Measurements from ENCODE around the gene LARGE1. TPM values are rescaled to one million over a fixed set of nuclear protein-coding genes. Genes with fewer than 3 reads are reported as not detected.
A peak's percentile ranks its signal among the peaks of the same experiment; 100 is the strongest.

Gene LARGE1
- total and polyA plus RNA-seq, 2 of the 4 experiments (the other 2 are of a cell fraction) = 6.2 to 12.4 TPM

DNA sequence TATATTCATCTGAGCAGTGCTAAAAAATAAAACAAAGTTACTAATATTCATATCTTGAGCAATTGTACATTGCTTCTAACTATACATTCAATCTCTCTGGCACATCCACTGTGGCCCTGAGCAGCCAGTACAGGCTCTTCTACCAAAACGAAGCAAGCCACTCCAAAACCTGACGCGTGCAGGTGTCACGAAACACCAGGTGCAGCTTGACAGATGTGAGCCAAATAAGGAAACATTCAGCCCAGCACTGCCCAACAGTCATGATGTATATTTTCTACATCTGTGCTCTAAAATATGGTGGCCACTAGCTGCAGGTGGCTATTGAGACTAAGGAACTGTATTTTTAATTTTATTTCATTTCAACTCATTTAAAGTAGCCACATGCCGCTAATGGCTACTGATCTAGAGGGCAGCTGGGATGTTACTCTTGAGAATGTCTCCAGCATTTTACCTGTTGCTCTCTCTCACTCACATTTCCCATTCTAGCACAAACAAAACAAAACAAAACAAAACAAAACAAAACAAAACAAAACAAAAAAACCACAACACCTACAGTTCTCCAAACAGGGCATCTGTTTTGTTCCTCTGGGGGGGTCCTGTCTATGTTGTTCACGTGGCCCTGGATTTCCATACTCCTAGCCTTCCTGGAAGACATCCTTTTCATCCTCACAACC is 77.7 kb downstream of the LARGE1 start:
- Histone ChIP-seq H2AFZ (replicated peaks; ENCODE audit: low read length, poor library complexity) (no peak overlapping the region), H3K36me3 (ENCODE audit: control insufficient read depth, insufficient read depth, low read length) (no peaks in the 10 kb centered on the region), H3K9me3 (ENCODE audit: control insufficient read depth, insufficient read depth, low read length) (no peaks in the 10 kb centered on the region), H3K4ac (ENCODE audit: low read depth, low read length) (0 out of 2 replicates have a peak overlapping the region, but pooled peaks have one; percentile 25), H2BK20ac (ENCODE audit: low read depth, low read length) (no peak overlapping the region), H3K4me1 (ENCODE audit: control insufficient read depth, insufficient read depth, low read length) (peaks cover 11% of the 10 kb centered on the region), H3K9ac (ENCODE audit: low read depth, low read length) (no peak overlapping the region), H4K20me1 (ENCODE audit: insufficient read depth, low read length) (peaks cover 4% of the 10 kb centered on the region; the same call in 1 of the 2 replicates), H4K91ac (ENCODE audit: insufficient read depth, low read depth, low read length) (no peak overlapping the region), H3K9me1 (ENCODE audit: insufficient read depth, low read length) (peaks cover 14% of the 10 kb centered on the region), H2BK15ac (ENCODE audit: low read depth, low read length) (no peak overlapping the region), H3K4me3 (ENCODE audit: insufficient read depth, low read depth, low read length) (no peak overlapping the region), H2AK9ac (replicated peaks; ENCODE audit: low read depth, low read length, poor library complexity) (no peak overlapping the region), H3K79me1 (ENCODE audit: low read depth in 1 of 2, low read length in 2 of 2) (peaks cover 10 to 42% of the 10 kb centered on the region in 2 experiments), H3K18ac (ENCODE audit: low read depth, low read length) (no peak overlapping the region), H2BK5ac (ENCODE audit: low read depth, low read length, poor library complexity, severe bottlenecking) (no peak overlapping the region), H2AK5ac (ENCODE audit: low read depth, low read length) (no peak overlapping the region), H3K27me3 (ENCODE audit: control insufficient read depth, insufficient read depth, low read length) (no peaks in the 10 kb centered on the region), H2BK120ac (ENCODE audit: low read depth, low read length) (no peak overlapping the region), H3K23ac (ENCODE audit: low read depth, low read length) (no peak overlapping the region), H4K8ac (ENCODE audit: low read depth in 2 of 2, low read length in 2 of 2) (no peak overlapping the region), H3K56ac (ENCODE audit: extremely low read depth, insufficient read depth, low read length) (no peak overlapping the region), H3K4me2 (ENCODE audit: low read depth, low read length) (no peak overlapping the region), H3K27ac (ENCODE audit: insufficient read depth, low read length) (no peak overlapping the region), H3K14ac (replicated peaks; ENCODE audit: low read depth, low read length) (no peak overlapping the region), H4K5ac (ENCODE audit: low read depth, low read length) (no peak overlapping the region)
- dilution Hi-C loops (cut with HindIII; ENCODE audit: low sequenced_read_pairs, unreplicated experiment) = no loop called here
- intact Hi-C loops (cut with micrococcal nuclease) = no loop called here
- ChIA-PET CTCF (no interaction called here), POLR2A (ENCODE audit: unreplicated experiment) (no interaction called here)
- DNase-seq = no peak
- no TSS peak for BruUV-seq (replicated peaks)
- in situ Hi-C loops (cut with MboI; ENCODE audit: low sequenced_read_pairs) = no loop called here
- TF ChIP-seq MAFK (IDR thresholded peaks at IDR 0.05; ENCODE audit: low read depth, low read length) = no peak
- WGBS, 2 experiments (ENCODE audit: extremely low coverage in 2 of 2, insufficient read length in 1 of 2) = 75% methylated on average over 1 of the region's 6 CpGs; no CpG with 5 or more reads in 1 of the 2 experiments
- ATAC-seq (ENCODE audit: low read depth) = no peak

All from IMR-90 (cell line).